SK-N-SH treated with all-trans-retinoic acid at 6 μM for 48 hours (cell line): Measurements from ENCODE around the gene PDZD2.
"Not testable (repeated sequence)": the region's sequence is repeated elsewhere in the genome, so short reads cannot be mapped to it uniquely, and the experiment has no call there.

Experiments used
- ATAC-seq: fragments of 200-7000 bp; cut with Tn5 transposase; 3 replicates; pipeline ENCODE4 v1.9.1; 2020; ENCODE audit warnings: mild to moderate bottlenecking, moderate library complexity
- ARNTL ChIP-seq: fragments of 450-650 bp; formaldehyde crosslinking; IDR thresholded peaks from 2 replicates; pipeline ENCODE4 v1.5.0; 2020; ENCODE audit warnings: low read depth, mild to moderate bottlenecking, moderate library complexity, borderline replicate concordance
- BACH2 ChIP-seq: fragments of 250-450 bp; sonication (Bioruptor Pico); IDR thresholded peaks from 2 replicates; pipeline ENCODE4 v1.9.0; 2021; ENCODE audit warnings: mild to moderate bottlenecking, borderline replicate concordance
- CSDC2 ChIP-seq: fragments of 250-450 bp; sonication (Bioruptor Pico); IDR thresholded peaks from 2 replicates; pipeline ENCODE4 v1.5.0; 2020; ENCODE audit warnings: mild to moderate bottlenecking, moderate library complexity
- ESRRG ChIP-seq: fragments of 250-450 bp; sonication (Bioruptor Pico); IDR thresholded peaks from 2 replicates; pipeline ENCODE4 v1.6.1; 2021; ENCODE audit warnings: mild to moderate bottlenecking
- GLIS3 ChIP-seq: fragments of 250-450 bp; sonication (Bioruptor Pico); IDR thresholded peaks from 2 replicates; pipeline ENCODE4 v1.5.0; 2020; ENCODE audit warnings: mild to moderate bottlenecking, moderate library complexity
- ISL1 ChIP-seq: fragments of 250-450 bp; sonication (Bioruptor Pico); IDR thresholded peaks from 2 replicates; pipeline ENCODE4 v2.1.2; 2022; ENCODE audit warnings: mild to moderate bottlenecking, moderate library complexity
- OSR1 ChIP-seq: fragments of 250-450 bp; sonication (Bioruptor Pico); IDR thresholded peaks from 2 replicates; pipeline ENCODE4 v1.8.0; 2022; ENCODE audit warnings: moderate library complexity, mild to moderate bottlenecking, inconsistent platforms
- PATZ1 ChIP-seq: fragments of 250-450 bp; sonication (Bioruptor Pico); IDR thresholded peaks from 2 replicates; pipeline ENCODE4 v1.8.0; 2020; ENCODE audit warnings: mild to moderate bottlenecking, moderate library complexity, borderline replicate concordance
- POU6F1 ChIP-seq: fragments of 250-450 bp; sonication (Bioruptor Pico); IDR thresholded peaks from 2 replicates; pipeline ENCODE4 v1.8.0; 2021; ENCODE audit warnings: low read depth, mild to moderate bottlenecking, moderate library complexity, borderline replicate concordance
- PPARA ChIP-seq: fragments of 250-450 bp; sonication (Bioruptor Pico); IDR thresholded peaks from 2 replicates; pipeline ENCODE4 v1.5.0; 2020; ENCODE audit warnings: mild to moderate bottlenecking, borderline replicate concordance
- RARB ChIP-seq: fragments of 250-450 bp; sonication (Bioruptor Pico); IDR thresholded peaks from 2 replicates; pipeline ENCODE4 v1.8.0; 2021; ENCODE audit warnings: mild to moderate bottlenecking, moderate library complexity
- SNAI2 ChIP-seq: fragments of 250-450 bp; sonication (Bioruptor Pico); IDR thresholded peaks from 2 replicates; pipeline ENCODE4 v1.5.0; 2020; ENCODE audit warnings: mild to moderate bottlenecking, moderate library complexity
- TCF4 ChIP-seq: fragments of 250-450 bp; sonication (Bioruptor Pico); IDR thresholded peaks from 2 replicates; pipeline ENCODE4 v1.8.0; 2021; ENCODE audit warnings: mild to moderate bottlenecking, moderate library complexity, borderline replicate concordance
- TOX ChIP-seq: fragments of 250-450 bp; sonication (Bioruptor Pico); IDR thresholded peaks from 2 replicates; pipeline ENCODE4 v1.8.0; 2021; ENCODE audit warnings: mild to moderate bottlenecking, moderate library complexity, borderline replicate concordance
- ZC3H10 ChIP-seq: fragments of 250-450 bp; sonication (Bioruptor Pico); IDR thresholded peaks from 2 replicates; pipeline ENCODE4 v1.5.1; 2021; ENCODE audit warnings: mild to moderate bottlenecking, moderate library complexity
- ZFP30 ChIP-seq: fragments of 450-650 bp; formaldehyde crosslinking; IDR thresholded peaks from 2 replicates; pipeline ENCODE4 v1.5.0; 2022; ENCODE audit warnings: mild to moderate bottlenecking, moderate library complexity
- ZNF565 ChIP-seq: fragments of 450-650 bp; formaldehyde crosslinking; conservative IDR thresholded peaks from 2 replicates; pipeline ENCODE4 v1.5.0; 2020; ENCODE audit warnings: low read depth, mild to moderate bottlenecking, moderate library complexity
- ZNF70 ChIP-seq: fragments of 450-650 bp; formaldehyde crosslinking; IDR thresholded peaks from 2 replicates; pipeline ENCODE4 v1.5.0; 2020; ENCODE audit warnings: mild to moderate bottlenecking, moderate library complexity
- ZNF8 ChIP-seq: fragments of 450-650 bp; formaldehyde crosslinking; IDR thresholded peaks from 2 replicates; pipeline ENCODE4 v1.5.0; 2020; ENCODE audit warnings: mild to moderate bottlenecking, moderate library complexity
- TF ChIP-seq, protein P1 (sequence below): fragments of 250-450 bp; sonication (Bioruptor Pico); IDR thresholded peaks from 2 replicates; pipeline ENCODE4 v1.5.1; 2021; ENCODE audit warnings: mild to moderate bottlenecking, moderate library complexity

The PDZD2 gene

DNA sequence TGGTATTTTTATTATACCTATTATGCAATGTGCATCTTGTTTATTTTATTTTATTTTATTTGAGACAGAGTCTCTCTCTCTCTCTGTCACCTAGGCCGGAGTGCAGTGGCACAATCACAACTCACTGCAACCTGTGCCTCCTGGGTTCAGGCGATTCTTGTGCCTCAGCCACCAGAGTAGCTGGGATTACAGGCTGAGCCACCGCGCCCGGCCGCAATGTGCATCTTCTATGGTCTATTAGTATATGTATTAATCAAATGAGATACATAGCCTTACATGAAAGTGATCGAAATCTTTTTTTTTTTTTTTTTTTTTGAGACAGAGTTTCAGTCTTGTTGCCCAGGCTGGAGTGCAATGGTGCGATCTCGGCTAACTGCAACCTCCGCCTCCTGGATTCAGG, 89.9 kb downstream of the PDZD2 start:
- ATAC-seq = not testable (repeated sequence)

- ATAC-seq = no peak
- TF ChIP-seq ESRRG (CRISPR knock-in tag) = no peak
- no peak for TF ChIP-seq TCF4
- TF ChIP-seq ARNTL (CRISPR knock-in tag) = no peak
- TF ChIP-seq, protein P1, sequence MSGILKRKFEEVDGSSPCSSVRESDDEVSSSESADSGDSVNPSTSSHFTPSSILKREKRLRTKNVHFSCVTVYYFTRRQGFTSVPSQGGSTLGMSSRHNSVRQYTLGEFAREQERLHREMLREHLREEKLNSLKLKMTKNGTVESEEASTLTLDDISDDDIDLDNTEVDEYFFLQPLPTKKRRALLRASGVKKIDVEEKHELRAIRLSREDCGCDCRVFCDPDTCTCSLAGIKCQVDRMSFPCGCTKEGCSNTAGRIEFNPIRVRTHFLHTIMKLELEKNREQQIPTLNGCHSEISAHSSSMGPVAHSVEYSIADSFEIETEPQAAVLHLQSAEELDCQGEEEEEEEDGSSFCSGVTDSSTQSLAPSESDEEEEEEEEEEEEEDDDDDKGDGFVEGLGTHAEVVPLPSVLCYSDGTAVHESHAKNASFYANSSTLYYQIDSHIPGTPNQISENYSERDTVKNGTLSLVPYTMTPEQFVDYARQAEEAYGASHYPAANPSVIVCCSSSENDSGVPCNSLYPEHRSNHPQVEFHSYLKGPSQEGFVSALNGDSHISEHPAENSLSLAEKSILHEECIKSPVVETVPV (CRISPR knock-in tag) = no peak
- TF ChIP-seq GLIS3 = no peak
- no peak for TF ChIP-seq ZC3H10 (CRISPR knock-in tag)
- TF ChIP-seq PATZ1 (CRISPR knock-in tag) = no peak
- TF ChIP-seq POU6F1 (CRISPR knock-in tag) = no peak
- no peak for TF ChIP-seq TOX
- TF ChIP-seq ZNF8 (CRISPR knock-in tag) = no peak
- no peak for TF ChIP-seq RARB
These were observed 91.2 kb downstream of the PDZD2 start for GRCh38 chr5:31730139-31730538.

GRCh38 chr5:31731016-31731415, 92.1 kb downstream of the PDZD2 start:
- ATAC-seq = no peak
- TF ChIP-seq ESRRG (CRISPR knock-in tag) (no peak), ZFP30 (CRISPR knock-in tag) (no peak), BACH2 (no peak), ZNF565 (CRISPR knock-in tag) (no peak)

GRCh38 chr5:31731710-31732301, 92.9 kb downstream of the PDZD2 start:
- no peak for TF ChIP-seq CSDC2
- TF ChIP-seq TOX = no peak
- TF ChIP-seq GLIS3 = no peak
- TF ChIP-seq, protein P1 (CRISPR knock-in tag) = no peak
- TF ChIP-seq PPARA (CRISPR knock-in tag) = no peak
- TF ChIP-seq ESRRG (CRISPR knock-in tag) = no peak
- TF ChIP-seq TCF4 = no peak
- TF ChIP-seq ZNF70 = no peak
- TF ChIP-seq SNAI2 (CRISPR knock-in tag) = no peak
- TF ChIP-seq POU6F1 (CRISPR knock-in tag) = no peak
- TF ChIP-seq ZNF8 (CRISPR knock-in tag) = no peak
- no peak for TF ChIP-seq ARNTL (CRISPR knock-in tag)
- no peak for TF ChIP-seq ISL1
- TF ChIP-seq BACH2 = no peak
- no peak for TF ChIP-seq OSR1 (CRISPR knock-in tag)
- TF ChIP-seq RARB = no peak
- ATAC-seq = no peak

- not testable (repeated sequence) for ATAC-seq
These were observed 93.9 kb downstream of the PDZD2 start for GRCh38 chr5:31732821-31733220.
